Nephron (organoid): Measurements from ENCODE around the gene AGO3.
A peak's percentile ranks its signal among the peaks of the same experiment; 100 is the strongest.

Source experiments
- H3K27ac Mint-ChIP-seq, 3 experiments: 2 replicates each; pipeline ENCODE4 v1.8.0; 2020; ENCODE audit warnings: mixed read lengths in 3 of 3, mild to moderate bottlenecking in 2 of 3, moderate library complexity in 1 of 3
- H3K27me3 Mint-ChIP-seq: 2 replicates; pipeline ENCODE4 v1.8.0; 2021; ENCODE audit warnings: low read depth, mild to moderate bottlenecking, moderate library complexity, mixed read lengths
- H3K36me3 Mint-ChIP-seq: 2 replicates; pipeline ENCODE4 v1.8.0; 2020; ENCODE audit warnings: low read depth, mixed read lengths
- H3K4me1 Mint-ChIP-seq: 2 replicates; pipeline ENCODE4 v1.8.0; 2020; ENCODE audit warnings: mixed read lengths
- H3K4me3 Mint-ChIP-seq, 3 experiments: 2 replicates each; pipeline ENCODE4 v1.8.0; 2020; ENCODE audit warnings: mild to moderate bottlenecking in 3 of 3, mixed read lengths in 3 of 3, moderate library complexity in 2 of 3
- H3K9me3 Mint-ChIP-seq: 2 replicates; pipeline ENCODE4 v1.8.0; 2020; ENCODE audit warnings: mixed read lengths
- TF ChIP-seq, protein P1 (sequence below), 3 experiments: fragments of 200-600 bp; sonication (generic); IDR thresholded peaks; one replicate each; pipeline ENCODE4 v1.5.0; 2021; ENCODE audit warnings: antibody characterized with exemption in 3 of 3; ENCODE audit not compliant: unreplicated experiment in 3 of 3

AGO3 gene

DNA sequence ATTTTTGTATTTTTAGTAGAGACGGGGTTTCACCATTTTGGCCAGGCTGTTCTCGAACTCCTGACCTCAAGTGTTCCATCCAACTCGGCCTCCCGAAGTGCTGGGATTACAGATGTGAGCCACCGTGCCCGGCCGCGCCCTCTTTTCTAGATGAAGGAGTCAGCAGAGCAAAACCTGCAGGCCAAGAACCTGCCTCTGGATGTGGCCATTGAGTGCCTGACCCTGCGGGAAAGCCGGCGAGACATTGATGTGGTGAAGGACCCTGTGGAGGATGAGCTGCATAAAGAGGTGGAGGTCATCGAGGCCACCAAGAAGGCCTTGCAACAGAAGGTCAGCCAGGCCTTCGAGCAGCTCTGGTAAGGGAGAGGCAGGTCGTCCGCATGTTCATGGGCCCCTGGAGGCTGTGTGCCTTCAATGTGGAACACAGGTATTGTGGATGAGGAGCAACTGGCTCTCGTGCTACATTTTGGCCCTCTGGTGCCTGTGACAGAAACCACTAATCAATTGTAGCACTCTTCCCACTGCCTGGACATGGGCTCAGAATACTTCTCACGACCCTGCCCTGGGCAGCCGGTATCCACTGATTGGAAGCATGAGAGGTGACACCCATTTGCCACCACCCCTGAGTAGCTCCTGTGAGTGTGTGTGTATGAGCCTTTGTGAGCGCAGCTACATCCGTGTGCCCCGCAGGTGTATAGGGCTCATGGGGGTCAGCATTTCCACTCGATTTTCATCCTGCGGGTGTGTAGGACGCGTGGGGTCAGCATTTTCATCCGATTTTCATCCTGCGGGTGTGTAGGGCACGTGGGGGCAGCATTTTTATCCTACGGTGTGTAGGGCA is 155.0 kb downstream of the AGO3 start:
- Mint-ChIP-seq H3K4me3 (peak overlapping the region; percentile 77 to 80 (median 78)), H3K27me3 (no peaks in the 10 kb centered on the region), H3K27ac (peak overlapping the region in 1 of 3 experiments; percentile 62), H3K36me3 (peaks cover 4% of the 10 kb centered on the region), H3K4me1 (peaks cover 11% of the 10 kb centered on the region), H3K9me3 (no peaks in the 10 kb centered on the region)
- TF ChIP-seq, protein P1, sequence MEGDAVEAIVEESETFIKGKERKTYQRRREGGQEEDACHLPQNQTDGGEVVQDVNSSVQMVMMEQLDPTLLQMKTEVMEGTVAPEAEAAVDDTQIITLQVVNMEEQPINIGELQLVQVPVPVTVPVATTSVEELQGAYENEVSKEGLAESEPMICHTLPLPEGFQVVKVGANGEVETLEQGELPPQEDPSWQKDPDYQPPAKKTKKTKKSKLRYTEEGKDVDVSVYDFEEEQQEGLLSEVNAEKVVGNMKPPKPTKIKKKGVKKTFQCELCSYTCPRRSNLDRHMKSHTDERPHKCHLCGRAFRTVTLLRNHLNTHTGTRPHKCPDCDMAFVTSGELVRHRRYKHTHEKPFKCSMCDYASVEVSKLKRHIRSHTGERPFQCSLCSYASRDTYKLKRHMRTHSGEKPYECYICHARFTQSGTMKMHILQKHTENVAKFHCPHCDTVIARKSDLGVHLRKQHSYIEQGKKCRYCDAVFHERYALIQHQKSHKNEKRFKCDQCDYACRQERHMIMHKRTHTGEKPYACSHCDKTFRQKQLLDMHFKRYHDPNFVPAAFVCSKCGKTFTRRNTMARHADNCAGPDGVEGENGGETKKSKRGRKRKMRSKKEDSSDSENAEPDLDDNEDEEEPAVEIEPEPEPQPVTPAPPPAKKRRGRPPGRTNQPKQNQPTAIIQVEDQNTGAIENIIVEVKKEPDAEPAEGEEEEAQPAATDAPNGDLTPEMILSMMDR (IDR thresholded peaks at IDR 0.05; ENCODE audit: unreplicated experiment in 3 of 3), result no peak

DNA sequence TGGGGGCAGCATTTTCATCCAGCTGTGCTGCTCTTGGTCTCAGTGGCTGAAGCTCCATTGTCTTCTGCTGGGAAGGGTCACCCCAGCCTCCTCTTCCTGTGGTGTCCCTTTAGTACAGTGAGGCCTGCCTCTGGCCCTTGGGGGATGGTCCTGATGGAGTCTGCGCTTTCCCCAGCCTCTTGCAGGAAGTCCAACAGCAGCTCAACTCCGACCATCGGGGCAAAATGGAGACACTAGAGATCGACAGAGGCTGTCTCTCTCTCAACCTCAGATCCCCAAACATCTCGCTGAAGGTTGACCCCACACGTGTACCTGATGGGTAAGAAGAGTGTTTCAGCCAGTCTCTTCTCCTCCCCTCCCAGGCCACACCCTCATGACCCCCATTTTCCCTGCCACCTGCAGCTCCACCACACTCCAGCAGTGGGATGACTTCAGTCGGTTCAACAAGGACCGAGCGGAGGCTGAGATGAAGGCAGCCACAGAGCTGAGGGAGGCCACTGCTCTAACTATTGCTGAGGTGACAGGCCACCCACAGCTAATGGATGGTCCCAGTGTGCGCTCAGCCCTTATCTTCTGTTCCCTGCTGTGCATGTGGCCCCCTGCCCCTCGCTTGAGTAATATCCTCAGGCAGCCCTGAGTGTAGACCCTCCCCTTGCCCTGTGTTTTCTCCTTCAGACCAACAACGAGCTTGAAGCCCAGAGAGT is 155.8 kb downstream of the AGO3 start:
- Mint-ChIP-seq H3K4me3 (peak overlapping the region; percentile 64 to 78 (median 77)), H3K4me1 (peaks cover 11% of the 10 kb centered on the region), H3K9me3 (no peaks in the 10 kb centered on the region), H3K27me3 (no peaks in the 10 kb centered on the region), H3K36me3 (peaks cover 8% of the 10 kb centered on the region), H3K27ac (peak overlapping the region in 2 of 3 experiments; percentile 16 to 62)
- TF ChIP-seq, protein P1 (IDR thresholded peaks at IDR 0.05; ENCODE audit: unreplicated experiment in 3 of 3), result no peak

DNA sequence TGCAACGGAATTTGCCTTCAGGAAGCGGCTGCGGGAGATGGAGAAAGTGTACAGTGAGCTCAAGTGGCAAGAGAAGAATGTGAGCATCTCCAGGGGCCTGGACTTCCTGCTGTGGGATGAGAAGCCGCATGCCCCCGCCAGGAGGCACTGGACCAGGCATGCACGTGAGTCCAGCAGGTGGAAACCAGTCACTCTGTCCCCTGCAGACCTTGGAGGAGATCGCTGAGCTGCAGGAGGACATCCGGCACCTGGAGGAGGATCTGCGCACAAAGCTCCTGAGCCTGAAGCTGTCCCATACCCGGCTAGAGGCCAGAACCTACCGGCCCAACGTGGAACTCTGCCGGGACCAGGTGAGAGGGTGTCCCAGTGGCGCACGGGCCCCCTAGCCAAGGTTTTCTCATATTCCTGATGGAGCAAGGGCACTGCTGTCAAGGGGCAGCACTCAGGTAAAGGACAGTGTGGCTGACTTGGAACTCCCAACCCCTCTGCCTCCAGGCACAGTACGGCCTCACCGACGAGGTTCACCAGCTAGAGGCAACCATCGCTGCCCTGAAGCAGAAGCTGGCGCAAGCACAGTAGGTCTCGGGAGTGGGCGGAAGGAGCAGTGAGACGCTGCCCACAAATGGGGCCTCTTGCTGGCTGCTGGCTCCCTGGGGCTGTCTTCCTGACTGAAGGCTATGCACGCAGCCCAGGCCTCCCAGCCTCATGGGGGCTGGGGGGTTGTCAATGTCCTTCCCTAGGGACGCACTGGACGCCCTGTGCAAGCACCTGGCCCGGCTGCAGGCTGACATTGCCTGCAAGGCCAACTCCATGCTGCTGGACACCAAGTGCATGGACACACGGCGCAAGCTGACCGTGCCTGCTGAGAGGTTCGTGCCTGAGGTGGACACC is 156.6 kb downstream of the AGO3 start:
- no peaks in the 10 kb centered on the region for H3K9me3 Mint-ChIP-seq
- H3K4me3 Mint-ChIP-seq, result peak overlapping the region; percentile 95 to 99 (median 95)
- H3K36me3 Mint-ChIP-seq, result peaks cover 12% of the 10 kb centered on the region
- peaks cover 11% of the 10 kb centered on the region for H3K4me1 Mint-ChIP-seq
- TF ChIP-seq, protein P1 (IDR thresholded peaks at IDR 0.05; ENCODE audit: unreplicated experiment in 3 of 3), result no peak
- no peaks in the 10 kb centered on the region for H3K27me3 Mint-ChIP-seq
- H3K27ac Mint-ChIP-seq, result peak overlapping the region in 2 of 3 experiments; percentile 1 to 16

DNA sequence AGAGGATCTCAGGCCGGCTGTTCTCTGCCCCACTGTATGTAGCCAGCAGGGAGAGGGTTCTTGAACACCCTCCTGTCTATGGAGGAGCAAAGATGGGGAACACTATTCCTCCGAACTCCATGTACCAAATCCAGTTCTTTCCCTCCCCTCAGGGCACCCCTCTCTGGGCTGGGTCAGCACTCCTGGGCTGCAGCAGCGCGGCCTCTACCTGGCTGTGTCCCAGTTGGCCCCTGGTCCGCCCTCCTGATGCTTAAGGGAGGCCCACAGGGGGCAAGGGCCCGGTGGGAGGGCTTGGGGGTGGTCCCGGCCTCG is 157.3 kb downstream of the AGO3 start:
- peaks cover 11% of the 10 kb centered on the region for H3K4me1 Mint-ChIP-seq
- H3K27ac Mint-ChIP-seq, result peak overlapping the region in 2 of 3 experiments; percentile 40 to 56
- H3K36me3 Mint-ChIP-seq, result peaks cover 19% of the 10 kb centered on the region
- TF ChIP-seq, protein P1 (IDR thresholded peaks at IDR 0.05; ENCODE audit: unreplicated experiment in 3 of 3), result no peak
- H3K27me3 Mint-ChIP-seq, result no peaks in the 10 kb centered on the region
- no peaks in the 10 kb centered on the region for H3K9me3 Mint-ChIP-seq
- H3K4me3 Mint-ChIP-seq, result peak overlapping the region; percentile 95 to 99 (median 95)

DNA sequence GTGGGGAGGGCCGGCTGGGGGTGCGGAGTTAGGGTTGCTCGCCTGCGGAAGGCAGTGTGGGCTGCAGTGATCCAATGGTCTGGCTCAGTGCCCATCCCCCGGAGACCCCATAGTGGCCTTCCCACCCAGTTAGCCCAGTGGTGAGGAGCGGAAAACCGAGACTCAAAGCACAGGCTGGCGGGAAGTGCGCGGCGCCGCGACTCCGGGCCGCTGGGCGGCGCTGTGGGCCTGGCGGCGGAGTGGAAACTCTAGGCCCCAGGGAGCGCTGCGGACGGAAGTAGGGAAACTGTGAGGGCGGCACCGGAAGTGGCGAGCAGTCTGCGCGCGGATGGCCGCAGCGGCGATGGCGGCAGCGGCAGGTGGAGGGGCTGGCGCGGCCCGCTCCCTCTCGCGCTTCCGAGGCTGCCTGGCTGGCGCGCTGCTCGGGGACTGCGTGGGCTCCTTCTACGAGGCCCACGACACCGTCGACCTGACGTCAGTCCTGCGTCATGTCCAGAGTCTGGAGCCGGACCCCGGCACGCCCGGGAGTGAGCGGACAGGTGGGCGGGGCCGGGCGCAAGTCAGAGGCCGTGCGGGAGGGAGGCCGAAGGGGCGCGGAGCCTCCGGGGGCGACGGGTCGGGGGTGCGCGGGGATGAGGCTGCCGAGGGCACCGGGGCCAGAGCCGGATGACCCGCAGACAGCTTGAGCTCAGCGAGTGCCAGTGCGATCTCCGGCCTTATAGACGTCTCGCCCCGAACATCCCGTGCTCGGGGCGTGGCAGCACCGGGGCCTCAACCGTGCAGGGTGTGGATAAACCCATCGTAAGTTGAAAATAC is 157.9 kb downstream of the AGO3 start, which contains the start of gene ADPRS:
ADPRS (plus strand) TSS at position 316 of the 816 bp plus-strand sequence; CDS start at position 329, 13 bp downstream.
- TF ChIP-seq, protein P1 (IDR thresholded peaks at IDR 0.05; ENCODE audit: unreplicated experiment in 3 of 3), result peak; percentile 99
- Mint-ChIP-seq H3K36me3 (peaks cover 23% of the 10 kb centered on the region), H3K27me3 (no peaks in the 10 kb centered on the region), H3K4me3 (peak within 1 kb of the TSS; percentile 95 to 99 (median 95)), H3K9me3 (no peaks in the 10 kb centered on the region), H3K4me1 (peaks cover 11% of the 10 kb centered on the region), H3K27ac (peak within 1 kb of the TSS; percentile 91 to 98 (median 98))
